Measurements from ENCODE around the gene NCR2. TPM values are rescaled to one million over a fixed set of nuclear protein-coding genes. Genes with fewer than 3 reads are reported as not detected.
A peak's percentile ranks its signal among the peaks of the same experiment; 100 is the strongest.

NCR2 gene
- total RNA-seq, 1 experiment from 2014 or later, result not detected

DNA sequence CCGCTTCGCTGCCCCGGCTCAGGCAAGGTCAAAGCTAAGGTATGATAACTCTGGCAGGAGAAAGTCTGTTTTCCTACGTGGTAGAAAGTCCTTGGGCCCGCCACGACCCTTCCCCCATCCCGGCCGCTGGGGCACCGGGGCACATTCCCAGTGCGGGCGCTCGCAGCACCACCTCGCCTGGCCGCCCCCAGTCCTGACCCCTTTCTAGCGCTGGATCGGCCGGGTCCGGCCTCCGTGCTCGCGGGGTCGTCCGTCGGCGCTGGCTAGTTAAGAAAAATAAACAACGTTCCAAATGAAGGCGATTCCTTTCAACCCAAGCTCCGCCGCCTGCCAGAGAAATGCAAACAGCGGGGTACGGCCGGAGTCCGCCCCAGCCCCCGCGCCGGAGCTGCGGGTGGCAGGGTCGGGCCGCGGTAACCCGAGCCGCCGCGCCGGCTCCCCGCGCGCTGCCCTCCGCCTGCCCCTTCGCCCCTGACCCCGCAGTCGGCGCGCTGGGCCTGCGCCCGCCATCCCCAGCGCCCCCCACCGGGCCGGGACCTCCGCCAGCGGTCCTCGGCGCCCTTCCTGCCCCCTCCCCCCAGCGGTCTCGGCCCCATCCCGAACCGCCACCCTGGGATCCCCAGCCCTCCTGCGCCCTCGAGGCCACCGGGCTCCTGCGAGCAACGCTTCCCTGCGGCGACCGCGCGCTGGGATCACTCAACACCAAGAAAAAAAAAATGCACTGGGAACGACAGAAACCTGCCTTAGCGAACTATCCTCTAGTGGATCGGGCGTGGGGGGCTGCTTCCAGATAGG lies 37.6 kb downstream of the NCR2 start:
- Histone ChIP-seq H3K4me1 (ENCODE audit: insufficient read depth, low read length) (peaks cover 4% of the 10 kb centered on the region; the same call in 1 of the 2 replicates), H2BK12ac (ENCODE audit: insufficient read length, low read depth, low read length) (no peak overlapping the region), H3K79me2 (ENCODE audit: insufficient read depth, low read length) (no peaks in the 10 kb centered on the region), H3K4ac (ENCODE audit: low read depth, low read length) (no peak overlapping the region), H2AK5ac (ENCODE audit: insufficient read length, low read length) (no peak overlapping the region), H4K5ac (ENCODE audit: insufficient read length, low read depth, low read length) (no peak overlapping the region), H3K14ac (ENCODE audit: insufficient read depth, low read length) (no peak overlapping the region), H4K20me1 (ENCODE audit: control insufficient read depth, insufficient read depth, insufficient read length) (peaks cover 3% of the 10 kb centered on the region), H3K23ac (ENCODE audit: insufficient read length, low read depth, low read length) (no peak overlapping the region), H3K79me1 (ENCODE audit: insufficient read depth, low read depth, low read length, poor library complexity, severe bottlenecking) (no peaks in the 10 kb centered on the region), H3K9ac (ENCODE audit: extremely low read depth, insufficient read length, low read length) (no peak overlapping the region), H3T11ph (ENCODE audit: low read length) (no peak overlapping the region), H3K18ac (ENCODE audit: insufficient read length, low read depth, low read length) (no peak overlapping the region), H2BK20ac (ENCODE audit: low read depth, low read length, poor library complexity, severe bottlenecking) (no peak overlapping the region), H3K9me3 (ENCODE audit: control insufficient read depth, low read depth, low read length) (no peaks in the 10 kb centered on the region), H3K4me2 (ENCODE audit: insufficient read depth, insufficient read length, low read length) (peak overlapping the region; percentile 76), H2BK15ac (ENCODE audit: low read depth, low read length) (no peak overlapping the region), H2BK120ac (ENCODE audit: low read depth, low read length, poor library complexity, severe bottlenecking) (no peak overlapping the region), H3K23me2 (ENCODE audit: insufficient read length, low read depth, low read length, poor library complexity, severe bottlenecking) (peaks cover 24% of the 10 kb centered on the region), H3K56ac (ENCODE audit: insufficient read length, low read depth, low read length) (no peak overlapping the region), H2AFZ (ENCODE audit: low read length) (no peak overlapping the region), H4K91ac (ENCODE audit: insufficient read length, low read depth, low read length) (no peak overlapping the region), H3K27me3 (ENCODE audit: insufficient read depth, low read length) (peaks cover 86% of the 10 kb centered on the region), H4K8ac (replicated peaks; ENCODE audit: insufficient read length, low read depth, low read length) (no peak overlapping the region), H2BK5ac (ENCODE audit: insufficient read length, low read length) (no peak overlapping the region), H3K27ac (ENCODE audit: insufficient read length, low read depth, low read length) (no peak overlapping the region)
- peak overlapping the region; percentile 49 to 83 for H3K4me3 Mint-ChIP-seq
- H3K9me3 Mint-ChIP-seq, result peaks cover 0 to 9% of the 10 kb centered on the region in 2 experiments; a peak in 3 of 5 replicates
- TF ChIP-seq CTCF (conservative IDR thresholded peaks at IDR 0.05), result no peak
- H3K27me3 Mint-ChIP-seq (ENCODE audit: low read depth), result peaks cover 98% of the 10 kb centered on the region
- DNase-seq, result peak; percentile 46
- no CpG with 5 or more reads among the region's 81 CpGs for WGBS (ENCODE audit: extremely low coverage, insufficient read length, low lambda C conversion rate)
- no peak overlapping the region for H3K27ac Mint-ChIP-seq
- peaks cover 40 to 59% of the 10 kb centered on the region in 2 experiments for H3K4me1 Mint-ChIP-seq
- no peaks in the 10 kb centered on the region; a peak in 1 of 7 replicates for H3K36me3 Mint-ChIP-seq (ENCODE audit: insufficient read depth in 1 of 3, low read depth in 3 of 3)

All from H9 (cell line).